Stimulated activated CD8-positive, alpha-beta memory T cell treated with anti-CD3 and anti-CD28 coated beads, Interleukin-15, amount 100 ng/mL, for 24 hours (primary cell): ENCODE results near the gene IQCK.

Source experiments
- DNase-seq: peaks from one replicate; pipeline ENCODE4 v3.0.0-alpha.2; 2020; ENCODE audit warnings: low read depth

IQCK gene

GRCh38 chr16:19885451-19886072 is 167.5 kb downstream of the IQCK start:
- no peak for DNase-seq

GRCh38 chr16:19886073-19886941 is 168.2 kb downstream of the IQCK start:
- DNase-seq, result peak; percentile 62

GRCh38 chr16:19888834-19889233 is 170.8 kb downstream of the IQCK start:
- no peak for DNase-seq

GRCh38 chr16:19890901-19891300 is 172.8 kb downstream of the IQCK start:
- DNase-seq, result no peak

- DNase-seq, result no peak
Observed at GRCh38 chr16:19892902-19893301, 174.8 kb downstream of the IQCK start.

GRCh38 chr16:19894586-19894985 is 176.5 kb downstream of the IQCK start:
- no peak for DNase-seq

- no peak for DNase-seq
Observed at GRCh38 chr16:19896951-19897350, 178.9 kb downstream of the IQCK start.

GRCh38 chr16:19898166-19898565 is 180.1 kb downstream of the IQCK start:
- no peak for DNase-seq

- DNase-seq, result no peak
Observed at GRCh38 chr16:19898924-19899604, 181.0 kb downstream of the IQCK start.

- no peak for DNase-seq
Observed at GRCh38 chr16:19899605-19899955, 181.5 kb downstream of the IQCK start.

GRCh38 chr16:19901164-19901563 is 183.1 kb downstream of the IQCK start:
- no peak for DNase-seq

GRCh38 chr16:19907161-19907992 is 189.3 kb downstream of the IQCK start:
- peak; percentile 45 for DNase-seq
